Measurements from ENCODE around the gene KRTAP5-4.

GRCh38 chr11:1667906-1668305 lies 46.0 kb upstream of the KRTAP5-4 start:
- TF ChIP-seq CTCF (IDR thresholded peaks at IDR 0.05; ENCODE audit: low read depth, low read length, poor library complexity, severe bottlenecking) (no peak), EZH2phosphoT487 (IDR thresholded peaks at IDR 0.05; ENCODE audit: borderline replicate concordance, low read length) (no peak)

Data from DOHH2 (cell line).